K562 (cell line): Measurements from ENCODE around the gene UAP1. TPM values are rescaled to one million over a fixed set of nuclear protein-coding genes. Genes with fewer than 3 reads are reported as not detected.
A peak's percentile ranks its signal among the peaks of the same experiment; 100 is the strongest.

ENCODE experiments used
- ATAC-seq: fragments of 200-7000 bp; cut with Tn5 transposase; 3 replicates; pipeline ENCODE4 v1.9.1; 2020; ENCODE audit warnings: moderate library complexity
- BruUV-seq: library from RNA; stranded (reverse); fragments of 400-500 nt; replicated peaks from 2 replicates; lab custom pipeline; 2021; lab: Mats Ljungman, UMichigan
- CTCF ChIA-PET: fragments of 300-600 bp; formaldehyde crosslinking; extraction: SDS; loops from one replicate; lab custom pipeline; 2021; ENCODE audit warnings: low intra/inter-chr PET ratio; lab: Yijun Ruan, JAX
- POLR2A ChIA-PET: fragments of 300-600, 350-650 bp; sonication (Branson Sonifier 250); formaldehyde crosslinking; extraction: SDS; loops from one replicate; lab custom pipeline; 2021; ENCODE audit warnings: antibody characterized with exemption, inconsistent platforms; lab: Yijun Ruan, JAX
- DNase-seq, 4 experiments: peaks; one replicate each; pipeline versions ENCODE4 v3.0.0 to v3.0.0-alpha.2; 2011 to 2018; ENCODE audit warnings: low spot score in 3 of 4, mixed read lengths in 3 of 4; ENCODE audit errors: extremely low read depth in 1 of 4
- FAIRE-seq: peaks from 2 replicates; lab custom pipeline; 2011; peaks lifted over from hg19 to GRCh38; lab: Jason Lieb, UNC
- H2AFZ ChIP-seq: 2 replicates; pipeline ENCODE4 v1.6.0; 2011; ENCODE audit warnings: low read depth, low read length, control low read depth, inconsistent platforms
- H3K27ac ChIP-seq: fragments of 200-600 bp; 3 replicates; pipeline ENCODE4 v1.8.0; 2011; ENCODE audit warnings: low read depth, mild to moderate bottlenecking, control low read depth, inconsistent platforms, low read length, moderate library complexity, mixed read lengths; ENCODE audit errors: extremely low read depth
- H3K27me3 ChIP-seq, 2 experiments: fragments of 300-600 bp in 1 of 2; 2 replicates in 1 of 2; 3 replicates in 1 of 2; pipeline versions ENCODE4 v1.6.0 to v1.8.0; 2011; ENCODE audit warnings: inconsistent platforms in 2 of 2, low read length in 2 of 2, mild to moderate bottlenecking in 1 of 2, mixed read lengths in 1 of 2, moderate library complexity in 1 of 2; ENCODE audit not compliant: control insufficient read depth in 2 of 2, insufficient read depth in 2 of 2
- H3K36me3 ChIP-seq: fragments of 300-600 bp; 3 replicates; pipeline ENCODE4 v1.8.0; 2011; ENCODE audit warnings: mild to moderate bottlenecking, low read length, inconsistent platforms; ENCODE audit not compliant: control insufficient read depth, insufficient read depth
- H3K4me1 ChIP-seq, 2 experiments: fragments of 200-600 bp in 1 of 2; replicated peaks in 1 of 2; 2 replicates in 1 of 2; 3 replicates in 1 of 2; pipeline versions ENCODE4 v1.5.1 to v1.8.0; 2011; ENCODE audit warnings: inconsistent platforms in 2 of 2, low read length in 2 of 2, mild to moderate bottlenecking in 1 of 2, mixed read lengths in 1 of 2, moderate library complexity in 1 of 2; ENCODE audit not compliant: control insufficient read depth in 2 of 2, insufficient read depth in 2 of 2
- H3K4me2 ChIP-seq: 2 replicates; pipeline ENCODE4 v1.6.1; 2011; ENCODE audit warnings: low read length, control low read depth, inconsistent platforms, mixed read lengths; ENCODE audit not compliant: insufficient read depth
- H3K4me3 ChIP-seq: fragments of 200-600 bp; sonication (generic), shearing (Covaris generic); 2 replicates; pipeline ENCODE4 v1.5.1; 2016; ENCODE audit warnings: control low read depth, inconsistent platforms
- H3K79me2 ChIP-seq: fragments of 200-600 bp; 3 replicates; pipeline ENCODE4 v1.8.0; 2011; ENCODE audit warnings: low read length, inconsistent platforms; ENCODE audit not compliant: control insufficient read depth, insufficient read depth
- H3K9ac ChIP-seq, 2 experiments: 2 replicates each; pipeline versions ENCODE4 v1.6.0 to v1.6.1; 2011; ENCODE audit warnings: low read depth in 2 of 2, low read length in 2 of 2, control low read depth in 1 of 2, inconsistent platforms in 1 of 2, mild to moderate bottlenecking in 1 of 2, mixed read lengths in 1 of 2; ENCODE audit not compliant: insufficient read depth in 1 of 2
- H3K9me1 ChIP-seq: one replicate; pipeline ENCODE4 v1.6.0; 2011; ENCODE audit warnings: inconsistent platforms, mild to moderate bottlenecking, low read length, moderate library complexity; ENCODE audit not compliant: control insufficient read depth, insufficient read depth
- H3K9me3 ChIP-seq: replicated peaks from 2 replicates; pipeline ENCODE4 v1.5.1; 2011; ENCODE audit warnings: low read depth, low read length, inconsistent platforms; ENCODE audit not compliant: control insufficient read depth, insufficient read depth
- H4K20me1 ChIP-seq: replicated peaks from 2 replicates; pipeline ENCODE4 v1.6.1; 2011; ENCODE audit warnings: low read length, inconsistent platforms, mixed read lengths; ENCODE audit not compliant: control insufficient read depth, insufficient read depth
- C11orf30 ChIP-seq: fragments of 450-650 bp; IDR thresholded peaks from 2 replicates; pipeline ENCODE4 v1.6.1; 2016; ENCODE audit warnings: low read depth, mild to moderate bottlenecking
- CHCHD3 ChIP-seq: fragments of 250-450 bp; sonication (Bioruptor Pico); IDR thresholded peaks from 2 replicates; pipeline ENCODE4 v2.1.2; 2022; ENCODE audit warnings: mild to moderate bottlenecking
- FOSL1 ChIP-seq: fragments of 200-800 bp; sonication (Bioruptor generic); conservative IDR thresholded peaks from 2 replicates; pipeline ENCODE4 v1.6.1; 2016; ENCODE audit warnings: missing genetic modification characterization, missing compliant biosample characterization
- HDGF ChIP-seq: fragments of 450-650 bp; IDR thresholded peaks from 2 replicates; pipeline ENCODE4 v1.6.1; 2016
- MAFG ChIP-seq: fragments of 450-650 bp; conservative IDR thresholded peaks from 2 replicates; pipeline ENCODE4 v1.6.1; 2016; ENCODE audit warnings: missing genetic modification characterization, missing compliant biosample characterization
- MAFK ChIP-seq: IDR thresholded peaks from 2 replicates; pipeline ENCODE4 v1.6.1; 2011; ENCODE audit warnings: low read length, improper control_type of control experiment
- MEIS2 ChIP-seq: fragments of 450-650 bp; IDR thresholded peaks from 2 replicates; pipeline ENCODE4 v1.6.1; 2014; ENCODE audit warnings: mild to moderate bottlenecking; ENCODE audit not compliant: partially characterized antibody
- MIER1 ChIP-seq: fragments of 450-650 bp; IDR thresholded peaks from 2 replicates; pipeline ENCODE4 v1.6.1; 2016; ENCODE audit warnings: antibody characterized with exemption, mild to moderate bottlenecking, low read depth
- POLR2H ChIP-seq: IDR thresholded peaks from 2 replicates; pipeline ENCODE4 v1.6.1; 2016; ENCODE audit warnings: missing genetic modification characterization, low read depth, mild to moderate bottlenecking, control low read depth, missing compliant biosample characterization, moderate library complexity
- RBBP5 ChIP-seq: fragments of 200-600 bp; sonication (generic); IDR thresholded peaks from 2 replicates; pipeline ENCODE4 v1.6.1; 2012; ENCODE audit warnings: borderline replicate concordance, mild to moderate bottlenecking, low read length, control low read depth, inconsistent platforms; ENCODE audit not compliant: insufficient read depth, poor library complexity, severe bottlenecking
- ZFX ChIP-seq: sonication (generic); formaldehyde crosslinking; IDR thresholded peaks from 2 replicates; pipeline ENCODE4 v1.8.0; 2022; ENCODE audit warnings: mild to moderate bottlenecking, missing genetic modification reagents, moderate library complexity
- ZNF165 ChIP-seq: fragments of 250-450 bp; sonication (Bioruptor Pico); IDR thresholded peaks from 2 replicates; pipeline ENCODE4 v1.4.0; 2020; ENCODE audit warnings: borderline replicate concordance
- ZNF316 ChIP-seq: fragments of 450-650 bp; IDR thresholded peaks from 2 replicates; pipeline ENCODE4 v1.6.1; 2016
- ZNF589 ChIP-seq: fragments of 200-800 bp; sonication (Bioruptor generic); IDR thresholded peaks from 2 replicates; pipeline ENCODE4 v1.6.1; 2016; ENCODE audit warnings: low read depth, missing genetic modification characterization, missing compliant biosample characterization
- WGBS: fragments of 100-300 bp; shearing (Covaris generic); methylation state at CpG from one replicate; pipeline ENCODE4 v1.1.6; 2016; ENCODE audit warnings: low coverage, mixed read lengths; ENCODE audit not compliant: insufficient coverage; ENCODE audit errors: missing lambda C conversion rate; 5-methylcytosine and 5-hydroxymethylcytosine counted together
- in situ Hi-C: fragments of 300-500 bp; cut with MboI; formaldehyde crosslinking; loops from 4 replicates; pipeline ENCODE4 v1.15.0; 2018; ENCODE audit warnings: inconsistent platforms, mixed read lengths
- intact Hi-C: fragments of 100-400 bp; cut with micrococcal nuclease; formaldehyde crosslinking; loops from 2 replicates; pipeline ENCODE4 v1.14.2; 2022
- polyA plus RNA-seq, 8 experiments: library from polyadenylated mRNA; depleted of rRNA in 4 of 8; stranded (reverse) in 5 of 8; unstranded in 3 of 8; fragments of >200 nt; fragmentation: Nextera tagmentation in 2 of 8; fragmentation: Illumina TruSeq in 1 of 8; extraction: Ambion mirVana in 2 of 8; extraction: Trizol in 1 of 8; gene quantifications; 2 replicates each; pipeline versions ENCODE4 v1.2.1 to v1.2.3, GENCODE V29; 2011 to 2014; ENCODE audit warnings: inconsistent platforms in 1 of 8, missing spikeins in 1 of 8
- total RNA-seq, 7 experiments: library from RNA; depleted of rRNA in 6 of 7; stranded (reverse); fragments of >200 nt in 6 of 7; fragmentation: Illumina TruSeq in 2 of 7; extraction: Trizol in 2 of 7; gene quantifications; 2 replicates each; pipeline versions ENCODE4 v1.2.1 to v1.2.3, GENCODE V29; 2011 to 2021; ENCODE audit warnings: low replicate concordance in 1 of 7
- TF ChIP-seq, protein P1 (sequence below): fragments of 450-650 bp; IDR thresholded peaks from 2 replicates; pipeline ENCODE4 v1.6.1; 2014; ENCODE audit warnings: low read depth, mild to moderate bottlenecking, moderate library complexity, borderline replicate concordance
- TF ChIP-seq, protein P2 (sequence below): fragments of 450-650 bp; IDR thresholded peaks from 2 replicates; pipeline ENCODE4 v1.6.1; 2016
- TF ChIP-seq, protein P3 (sequence below): fragments of 250-450 bp; sonication (Bioruptor Pico); IDR thresholded peaks from 2 replicates; pipeline ENCODE4 v1.8.0; 2021; ENCODE audit warnings: mild to moderate bottlenecking, moderate library complexity
- TF ChIP-seq, protein P4 (sequence below): sonication (generic); formaldehyde crosslinking; IDR thresholded peaks from 2 replicates; pipeline ENCODE4 v1.8.1; 2023; ENCODE audit warnings: mild to moderate bottlenecking, missing genetic modification reagents

Gene UAP1
- total and polyA plus RNA-seq, 9 of the 15 experiments (the other 6 are each of a cell fraction or from before 2014, with no cell fraction given) = 182 to 317 (median 213) TPM

DNA sequence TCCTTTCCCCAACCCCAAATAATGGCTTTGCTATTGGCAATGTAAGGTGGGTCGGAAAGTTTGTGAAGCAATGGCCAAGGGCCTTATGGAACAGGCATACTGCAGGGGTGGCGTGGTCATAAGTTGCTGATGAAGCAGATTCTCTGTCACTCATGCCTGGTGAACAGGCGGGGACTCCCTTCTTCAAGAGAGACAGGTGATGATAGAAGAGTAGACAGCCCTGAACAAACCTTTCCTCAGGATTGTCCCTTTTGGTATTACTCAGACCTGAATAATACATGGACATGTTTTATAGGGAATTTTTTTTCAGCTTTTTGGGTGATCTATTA lies 83.4 kb downstream of the UAP1 start:
- FAIRE-seq (no peak), DNase-seq (no peak), ATAC-seq (peak; percentile 43)
- Histone ChIP-seq H4K20me1 (no peaks in the 10 kb centered on the region), H3K27me3 (peaks cover 0 to 3% of the 10 kb centered on the region in 2 experiments; a peak in 2 of 5 replicates), H3K36me3 (no peaks in the 10 kb centered on the region), H3K4me1 (peaks cover 0 to 16% of the 10 kb centered on the region in 2 experiments; a peak in 2 of 5 replicates), H3K27ac (no peak overlapping the region), H2AFZ (no peak overlapping the region), H3K4me3 (no peak overlapping the region), H3K4me2 (0 out of 2 replicates have a peak overlapping the region, but pooled peaks have one; percentile 9), H3K79me2 (no peaks in the 10 kb centered on the region), H3K9me1 (no peaks in the 10 kb centered on the region), H3K9ac (no peak overlapping the region), H3K9me3 (no peaks in the 10 kb centered on the region)
- ChIA-PET POLR2A (no interaction called here), CTCF (interaction anchor here (0.6 kb wide), 1 partner anchor 295 kb away, joined by 4 read pairs; no protein-coding TSS in a partner anchor)
- 45% methylated on average over 3 of the region's 3 CpGs for WGBS
- intact Hi-C loops = no loop called here
- in situ Hi-C loops = no loop called here
- BruUV-seq = no TSS peak
- TF ChIP-seq MAFK (peak; percentile 85), ZNF589 (CRISPR knock-in tag) (no peak), FOSL1 (tag) (0 out of 2 replicates have a peak, but pooled peaks have one; percentile 8), HDGF (no peak), MIER1 (0 out of 2 replicates have a peak, but pooled peaks have one; percentile 12), CHCHD3 (CRISPR knock-in tag) (no peak), RBBP5 (no peak), ZNF316 (peak; percentile 95), MAFG (tag) (peak; percentile 90), C11orf30 (peak; percentile 91), POLR2H (tag) (no peak), MEIS2 (peak; percentile 3), ZFX (CRISPR knock-in tag) (no peak), ZNF165 (CRISPR knock-in tag) (no peak)
- TF ChIP-seq, protein P1, sequence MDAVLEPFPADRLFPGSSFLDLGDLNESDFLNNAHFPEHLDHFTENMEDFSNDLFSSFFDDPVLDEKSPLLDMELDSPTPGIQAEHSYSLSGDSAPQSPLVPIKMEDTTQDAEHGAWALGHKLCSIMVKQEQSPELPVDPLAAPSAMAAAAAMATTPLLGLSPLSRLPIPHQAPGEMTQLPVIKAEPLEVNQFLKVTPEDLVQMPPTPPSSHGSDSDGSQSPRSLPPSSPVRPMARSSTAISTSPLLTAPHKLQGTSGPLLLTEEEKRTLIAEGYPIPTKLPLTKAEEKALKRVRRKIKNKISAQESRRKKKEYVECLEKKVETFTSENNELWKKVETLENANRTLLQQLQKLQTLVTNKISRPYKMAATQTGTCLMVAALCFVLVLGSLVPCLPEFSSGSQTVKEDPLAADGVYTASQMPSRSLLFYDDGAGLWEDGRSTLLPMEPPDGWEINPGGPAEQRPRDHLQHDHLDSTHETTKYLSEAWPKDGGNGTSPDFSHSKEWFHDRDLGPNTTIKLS = no peak
- TF ChIP-seq, protein P2, sequence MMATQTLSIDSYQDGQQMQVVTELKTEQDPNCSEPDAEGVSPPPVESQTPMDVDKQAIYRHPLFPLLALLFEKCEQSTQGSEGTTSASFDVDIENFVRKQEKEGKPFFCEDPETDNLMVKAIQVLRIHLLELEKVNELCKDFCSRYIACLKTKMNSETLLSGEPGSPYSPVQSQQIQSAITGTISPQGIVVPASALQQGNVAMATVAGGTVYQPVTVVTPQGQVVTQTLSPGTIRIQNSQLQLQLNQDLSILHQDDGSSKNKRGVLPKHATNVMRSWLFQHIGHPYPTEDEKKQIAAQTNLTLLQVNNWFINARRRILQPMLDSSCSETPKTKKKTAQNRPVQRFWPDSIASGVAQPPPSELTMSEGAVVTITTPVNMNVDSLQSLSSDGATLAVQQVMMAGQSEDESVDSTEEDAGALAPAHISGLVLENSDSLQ = peak; percentile 46; the same call in 1 of the 2 replicates
- TF ChIP-seq, protein P3, sequence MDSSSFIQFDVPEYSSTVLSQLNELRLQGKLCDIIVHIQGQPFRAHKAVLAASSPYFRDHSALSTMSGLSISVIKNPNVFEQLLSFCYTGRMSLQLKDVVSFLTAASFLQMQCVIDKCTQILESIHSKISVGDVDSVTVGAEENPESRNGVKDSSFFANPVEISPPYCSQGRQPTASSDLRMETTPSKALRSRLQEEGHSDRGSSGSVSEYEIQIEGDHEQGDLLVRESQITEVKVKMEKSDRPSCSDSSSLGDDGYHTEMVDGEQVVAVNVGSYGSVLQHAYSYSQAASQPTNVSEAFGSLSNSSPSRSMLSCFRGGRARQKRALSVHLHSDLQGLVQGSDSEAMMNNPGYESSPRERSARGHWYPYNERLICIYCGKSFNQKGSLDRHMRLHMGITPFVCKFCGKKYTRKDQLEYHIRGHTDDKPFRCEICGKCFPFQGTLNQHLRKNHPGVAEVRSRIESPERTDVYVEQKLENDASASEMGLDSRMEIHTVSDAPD (CRISPR knock-in tag) = no peak
- TF ChIP-seq, protein P4, sequence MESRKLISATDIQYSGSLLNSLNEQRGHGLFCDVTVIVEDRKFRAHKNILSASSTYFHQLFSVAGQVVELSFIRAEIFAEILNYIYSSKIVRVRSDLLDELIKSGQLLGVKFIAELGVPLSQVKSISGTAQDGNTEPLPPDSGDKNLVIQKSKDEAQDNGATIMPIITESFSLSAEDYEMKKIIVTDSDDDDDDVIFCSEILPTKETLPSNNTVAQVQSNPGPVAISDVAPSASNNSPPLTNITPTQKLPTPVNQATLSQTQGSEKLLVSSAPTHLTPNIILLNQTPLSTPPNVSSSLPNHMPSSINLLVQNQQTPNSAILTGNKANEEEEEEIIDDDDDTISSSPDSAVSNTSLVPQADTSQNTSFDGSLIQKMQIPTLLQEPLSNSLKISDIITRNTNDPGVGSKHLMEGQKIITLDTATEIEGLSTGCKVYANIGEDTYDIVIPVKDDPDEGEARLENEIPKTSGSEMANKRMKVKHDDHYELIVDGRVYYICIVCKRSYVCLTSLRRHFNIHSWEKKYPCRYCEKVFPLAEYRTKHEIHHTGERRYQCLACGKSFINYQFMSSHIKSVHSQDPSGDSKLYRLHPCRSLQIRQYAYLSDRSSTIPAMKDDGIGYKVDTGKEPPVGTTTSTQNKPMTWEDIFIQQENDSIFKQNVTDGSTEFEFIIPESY = no peak
